ENCODE data around the gene PBX3.

PBX3 gene

GRCh38 chr9:125995006-125995405, 247.8 kb downstream of the PBX3 start:
- no peak for DNase-seq (ENCODE audit: low read depth, low spot score)

- no peak for DNase-seq (ENCODE audit: low read depth, low spot score)
Observed at GRCh38 chr9:125995706-125996105, 248.5 kb downstream of the PBX3 start.

- no peak for DNase-seq (ENCODE audit: low read depth, low spot score)
Observed at GRCh38 chr9:125996791-125997190, 249.6 kb downstream of the PBX3 start.

- no peak for DNase-seq (ENCODE audit: low read depth, low spot score)
Observed at GRCh38 chr9:125997196-125997823, 250.1 kb downstream of the PBX3 start.

- DNase-seq (ENCODE audit: low read depth, low spot score) = no peak
Observed at GRCh38 chr9:125998837-125999503, 251.8 kb downstream of the PBX3 start.

- DNase-seq (ENCODE audit: low read depth, low spot score) = no peak
Observed at GRCh38 chr9:125999504-125999881, 252.3 kb downstream of the PBX3 start.

- DNase-seq (ENCODE audit: low read depth, low spot score) = no peak
Observed at GRCh38 chr9:126000256-126000655, 253.1 kb downstream of the PBX3 start.

- no peak for DNase-seq (ENCODE audit: low read depth, low spot score)
Observed at GRCh38 chr9:126000731-126001580, 253.8 kb downstream of the PBX3 start.

GRCh38 chr9:126001581-126002225, 254.5 kb downstream of the PBX3 start:
- no peak for DNase-seq (ENCODE audit: low read depth, low spot score)

- no peak for DNase-seq (ENCODE audit: low read depth, low spot score)
Observed at GRCh38 chr9:126002476-126003350, 255.5 kb downstream of the PBX3 start.

- DNase-seq (ENCODE audit: low read depth, low spot score) = no peak
Observed at GRCh38 chr9:126009047-126009446, 261.9 kb downstream of the PBX3 start.

GRCh38 chr9:126014726-126015125, 267.6 kb downstream of the PBX3 start:
- no peak for DNase-seq (ENCODE audit: low read depth, low spot score)

GRCh38 chr9:126015424-126015823, 268.3 kb downstream of the PBX3 start:
- no peak for DNase-seq (ENCODE audit: low read depth, low spot score)

GRCh38 chr9:126016579-126017290, 269.6 kb downstream of the PBX3 start:
- DNase-seq (ENCODE audit: low read depth, low spot score) = no peak
